GM15510 (cell line): ENCODE results near the gene TYW1B.

ENCODE experiments used
- POLR2A ChIP-seq: IDR thresholded peaks from 3 replicates; pipeline ENCODE4 v1.6.1; 2011; ENCODE audit warnings: borderline replicate concordance; ENCODE audit not compliant: insufficient read length; ENCODE audit errors: extremely low read depth

Gene TYW1B

GRCh38 chr7:72622532-72622931, 205.5 kb downstream of the TYW1B start:
- no peak for TF ChIP-seq POLR2A

- TF ChIP-seq POLR2A, result no peak
Measured at GRCh38 chr7:72603073-72603472, 224.9 kb downstream of the TYW1B start.

GRCh38 chr7:72577107-72577506, 250.9 kb downstream of the TYW1B start:
- no peak for TF ChIP-seq POLR2A

GRCh38 chr7:72540923-72541322, 287.1 kb downstream of the TYW1B start:
- TF ChIP-seq POLR2A, result no peak

- TF ChIP-seq POLR2A, result no peak
Measured at GRCh38 chr7:72540106-72540611, 287.8 kb downstream of the TYW1B start.

GRCh38 chr7:72539702-72540101, 288.3 kb downstream of the TYW1B start:
- no peak for TF ChIP-seq POLR2A

GRCh38 chr7:72538856-72539255, 289.1 kb downstream of the TYW1B start:
- TF ChIP-seq POLR2A, result no peak

- TF ChIP-seq POLR2A, result no peak
Measured at GRCh38 chr7:72538147-72538546, 289.9 kb downstream of the TYW1B start.
